Panc1 (cell line): ENCODE measurements around the gene MRPL41.
"Not testable (repeated sequence)": the region's sequence is repeated elsewhere in the genome, so short reads cannot be mapped to it uniquely, and the experiment has no call there.

Experiments used
- CTCF ChIP-seq: fragments of 450-650 bp; IDR thresholded peaks from 2 replicates; pipeline ENCODE4 v1.5.1; 2017; ENCODE audit warnings: mild to moderate bottlenecking
- POLR2AphosphoS5 ChIP-seq: IDR thresholded peaks from 2 replicates; pipeline ENCODE4 v1.6.1; 2012; ENCODE audit warnings: mild to moderate bottlenecking, low read depth, low read length, moderate library complexity
- SIN3A ChIP-seq: IDR thresholded peaks from 2 replicates; pipeline ENCODE4 v1.6.1; 2012; ENCODE audit warnings: low read depth, mild to moderate bottlenecking, low read length, moderate library complexity, borderline replicate concordance; ENCODE audit not compliant: insufficient read depth

GRCh38 chr9:137532891-137533468 is 18.7 kb upstream of the MRPL41 start:
- TF ChIP-seq CTCF, SIN3A, POLR2AphosphoS5: not testable (repeated sequence)
